WTC11 (cell line): ENCODE data around the gene RPTOR. TPM values are rescaled to one million over a fixed set of nuclear protein-coding genes. Genes with fewer than 3 reads are reported as not detected.

ENCODE experiments used
- ATAC-seq: fragments of 200-7000 bp; cut with Tn5 transposase; 2 replicates; pipeline ENCODE4 v1.10.0; 2021; ENCODE audit warnings: mild to moderate bottlenecking, moderate library complexity
- CTCF ChIA-PET: fragments of 300-600 bp; sonication (Branson Sonifier 250); formaldehyde crosslinking; loops from one replicate; lab custom pipeline; 2021; ENCODE audit warnings: antibody characterized with exemption; lab: Charles Lee
- POLR2A ChIA-PET: fragments of 350-600 bp; sonication (Branson Sonifier 250); formaldehyde crosslinking; loops from one replicate; lab custom pipeline; 2021; ENCODE audit warnings: antibody characterized with exemption; lab: Charles Lee
- DNase-seq: peaks from one replicate; pipeline ENCODE4 v3.0.0; 2021; ENCODE audit warnings: low spot score
- H3K27ac Mint-ChIP-seq: 2 replicates; pipeline ENCODE4 v1.8.0; 2021; ENCODE audit warnings: mixed read lengths
- H3K27me3 Mint-ChIP-seq: 2 replicates; pipeline ENCODE4 v1.8.0; 2021; ENCODE audit warnings: low read depth, mild to moderate bottlenecking, moderate library complexity, mixed read lengths
- H3K36me3 Mint-ChIP-seq: 2 replicates; pipeline ENCODE4 v1.8.0; 2021; ENCODE audit warnings: mixed read lengths
- H3K4me1 Mint-ChIP-seq: 2 replicates; pipeline ENCODE4 v1.8.0; 2022; ENCODE audit warnings: mixed read lengths
- H3K4me3 Mint-ChIP-seq: 2 replicates; pipeline ENCODE4 v1.8.0; 2021; ENCODE audit warnings: mild to moderate bottlenecking, moderate library complexity, mixed read lengths
- H3K9me3 Mint-ChIP-seq: 2 replicates; pipeline ENCODE4 v1.8.0; 2021; ENCODE audit warnings: mixed read lengths
- FOXP1 ChIP-seq: sonication (generic); formaldehyde crosslinking; IDR thresholded peaks from 2 replicates; pipeline ENCODE4 v1.8.0; 2022; ENCODE audit warnings: missing genetic modification reagents, mild to moderate bottlenecking, moderate library complexity, borderline replicate concordance
- GABPB1 ChIP-seq: sonication (generic); formaldehyde crosslinking; IDR thresholded peaks from 2 replicates; pipeline ENCODE4 v1.8.1; 2023; ENCODE audit warnings: mild to moderate bottlenecking, missing genetic modification reagents
- GTF2I ChIP-seq: fragments of 250-450 bp; sonication (Bioruptor Pico); conservative IDR thresholded peaks from 2 replicates; pipeline ENCODE4 v1.4.0; 2021; ENCODE audit warnings: mild to moderate bottlenecking
- JAZF1 ChIP-seq: fragments of 250-450 bp; sonication (Bioruptor Pico); IDR thresholded peaks from 2 replicates; pipeline ENCODE4 v1.9.0; 2021; ENCODE audit warnings: moderate library complexity, mild to moderate bottlenecking, inconsistent platforms
- KAT7 ChIP-seq: sonication (generic); formaldehyde crosslinking; IDR thresholded peaks from 2 replicates; pipeline ENCODE4 v1.8.1; 2023; ENCODE audit warnings: missing genetic modification reagents, mild to moderate bottlenecking, borderline replicate concordance
- NFYB ChIP-seq: sonication (generic); formaldehyde crosslinking; conservative IDR thresholded peaks from 2 replicates; pipeline ENCODE4 v1.8.0; 2022; ENCODE audit warnings: low read depth, missing genetic modification reagents
- NR1H2 ChIP-seq: sonication (generic); formaldehyde crosslinking; IDR thresholded peaks from 2 replicates; pipeline ENCODE4 v1.9.0; 2021; ENCODE audit warnings: mild to moderate bottlenecking, moderate library complexity, missing genetic modification reagents
- PRRX2 ChIP-seq: fragments of 250-450 bp; sonication (Bioruptor Pico); IDR thresholded peaks from 2 replicates; pipeline ENCODE4 v1.8.0; 2021; ENCODE audit warnings: mild to moderate bottlenecking
- RELA ChIP-seq: sonication (generic); formaldehyde crosslinking; IDR thresholded peaks from 2 replicates; pipeline ENCODE4 v1.8.1; 2022; ENCODE audit warnings: missing genetic modification reagents, mild to moderate bottlenecking, borderline replicate concordance
- TP53 ChIP-seq: sonication (generic); formaldehyde crosslinking; IDR thresholded peaks from 2 replicates; pipeline ENCODE4 v1.8.1; 2023; ENCODE audit warnings: mild to moderate bottlenecking, missing genetic modification reagents
- ZNF232 ChIP-seq: sonication (generic); formaldehyde crosslinking; IDR thresholded peaks from 2 replicates; pipeline ENCODE4 v1.8.0; 2022; ENCODE audit warnings: mild to moderate bottlenecking, missing genetic modification reagents
- ZNF317 ChIP-seq: sonication (generic); formaldehyde crosslinking; IDR thresholded peaks from 2 replicates; pipeline ENCODE4 v1.8.1; 2023; ENCODE audit warnings: low read depth, mild to moderate bottlenecking, moderate library complexity, missing genetic modification reagents, borderline replicate concordance
- ZNF423 ChIP-seq: fragments of 250-450 bp; sonication (Bioruptor Pico); IDR thresholded peaks from 2 replicates; pipeline ENCODE4 v2.1.2; 2022; ENCODE audit warnings: mild to moderate bottlenecking, moderate library complexity
- total RNA-seq: library from RNA; stranded (reverse); gene quantifications from 3 replicates; pipeline ENCODE4 v1.2.3, GENCODE V29; 2021
- TF ChIP-seq, protein P1 (sequence below): sonication (generic); formaldehyde crosslinking; IDR thresholded peaks from 2 replicates; pipeline ENCODE4 v1.8.1; 2022; ENCODE audit warnings: mild to moderate bottlenecking, moderate library complexity, missing genetic modification reagents
- TF ChIP-seq, protein P2 (sequence below): sonication (generic); formaldehyde crosslinking; IDR thresholded peaks from 2 replicates; pipeline ENCODE4 v1.8.0; 2022; ENCODE audit warnings: mild to moderate bottlenecking, missing genetic modification reagents
- TF ChIP-seq, protein P3 (sequence below): fragments of 250-450 bp; sonication (Bioruptor Pico); IDR thresholded peaks from 2 replicates; pipeline ENCODE4 v1.9.0; 2021; ENCODE audit warnings: moderate library complexity, mild to moderate bottlenecking, inconsistent platforms, borderline replicate concordance
- TF ChIP-seq, protein P4 (sequence below): sonication (generic); formaldehyde crosslinking; IDR thresholded peaks from 2 replicates; pipeline ENCODE4 v1.8.0; 2023; ENCODE audit warnings: missing genetic modification reagents
- TF ChIP-seq, protein P5 (sequence below): sonication (generic); formaldehyde crosslinking; IDR thresholded peaks from 2 replicates; pipeline ENCODE4 v1.8.0; 2023; ENCODE audit warnings: missing genetic modification reagents, mild to moderate bottlenecking, borderline replicate concordance
- TF ChIP-seq, protein P6 (sequence below): sonication (generic); formaldehyde crosslinking; IDR thresholded peaks from 2 replicates; pipeline ENCODE4 v1.8.0; 2022; ENCODE audit warnings: mild to moderate bottlenecking, missing genetic modification reagents
- TF ChIP-seq, protein P7 (sequence below): sonication (generic); formaldehyde crosslinking; IDR thresholded peaks from 2 replicates; pipeline ENCODE4 v1.8.1; 2022; ENCODE audit warnings: low read depth, missing genetic modification reagents, borderline replicate concordance
- TF ChIP-seq, protein P8 (sequence below): sonication (generic); formaldehyde crosslinking; IDR thresholded peaks from 2 replicates; pipeline ENCODE4 v1.8.1; 2023; ENCODE audit warnings: mild to moderate bottlenecking, missing genetic modification reagents, moderate library complexity

Gene RPTOR
- total RNA-seq, 1 experiment from 2014 or later: 41.0 TPM

DNA sequence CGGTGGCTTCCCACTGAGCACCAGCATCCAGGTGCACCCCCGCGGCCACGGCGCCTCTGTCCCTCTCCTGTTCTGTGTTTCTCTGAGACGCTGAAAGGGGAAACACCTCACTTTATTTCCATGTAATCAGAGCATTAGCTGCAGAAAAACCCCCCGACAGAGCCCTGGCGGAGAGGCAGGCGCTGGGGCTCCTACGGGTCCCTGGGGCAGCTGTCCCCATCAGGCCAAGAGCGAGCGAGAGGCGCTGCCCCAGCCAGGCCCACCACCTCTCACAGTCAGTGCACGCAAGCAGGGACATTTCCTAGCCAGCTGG is 419.9 kb downstream of the RPTOR start:
- CTCF ChIA-PET: no interaction called here
- ATAC-seq (no peak), DNase-seq (no peak)
- H3K27me3 Mint-ChIP-seq: no peaks in the 10 kb centered on the region
- no peaks in the 10 kb centered on the region; the same call in 1 of the 2 replicates for H3K36me3 Mint-ChIP-seq
- H3K27ac Mint-ChIP-seq: no peak overlapping the region
- H3K9me3 Mint-ChIP-seq: no peaks in the 10 kb centered on the region
- H3K4me1 Mint-ChIP-seq: no peaks in the 10 kb centered on the region
- TF ChIP-seq NR1H2 (CRISPR knock-in tag) (no peak), JAZF1 (CRISPR knock-in tag) (no peak)
- TF ChIP-seq, protein P1, sequence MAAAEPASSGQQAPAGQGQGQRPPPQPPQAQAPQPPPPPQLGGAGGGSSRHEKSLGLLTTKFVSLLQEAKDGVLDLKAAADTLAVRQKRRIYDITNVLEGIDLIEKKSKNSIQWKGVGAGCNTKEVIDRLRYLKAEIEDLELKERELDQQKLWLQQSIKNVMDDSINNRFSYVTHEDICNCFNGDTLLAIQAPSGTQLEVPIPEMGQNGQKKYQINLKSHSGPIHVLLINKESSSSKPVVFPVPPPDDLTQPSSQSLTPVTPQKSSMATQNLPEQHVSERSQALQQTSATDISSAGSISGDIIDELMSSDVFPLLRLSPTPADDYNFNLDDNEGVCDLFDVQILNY (CRISPR knock-in tag): no peak
- TF ChIP-seq, protein P2, sequence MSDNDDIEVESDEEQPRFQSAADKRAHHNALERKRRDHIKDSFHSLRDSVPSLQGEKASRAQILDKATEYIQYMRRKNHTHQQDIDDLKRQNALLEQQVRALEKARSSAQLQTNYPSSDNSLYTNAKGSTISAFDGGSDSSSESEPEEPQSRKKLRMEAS: no peak
- H3K4me3 Mint-ChIP-seq: no peak overlapping the region
- POLR2A ChIA-PET: no interaction called here

DNA sequence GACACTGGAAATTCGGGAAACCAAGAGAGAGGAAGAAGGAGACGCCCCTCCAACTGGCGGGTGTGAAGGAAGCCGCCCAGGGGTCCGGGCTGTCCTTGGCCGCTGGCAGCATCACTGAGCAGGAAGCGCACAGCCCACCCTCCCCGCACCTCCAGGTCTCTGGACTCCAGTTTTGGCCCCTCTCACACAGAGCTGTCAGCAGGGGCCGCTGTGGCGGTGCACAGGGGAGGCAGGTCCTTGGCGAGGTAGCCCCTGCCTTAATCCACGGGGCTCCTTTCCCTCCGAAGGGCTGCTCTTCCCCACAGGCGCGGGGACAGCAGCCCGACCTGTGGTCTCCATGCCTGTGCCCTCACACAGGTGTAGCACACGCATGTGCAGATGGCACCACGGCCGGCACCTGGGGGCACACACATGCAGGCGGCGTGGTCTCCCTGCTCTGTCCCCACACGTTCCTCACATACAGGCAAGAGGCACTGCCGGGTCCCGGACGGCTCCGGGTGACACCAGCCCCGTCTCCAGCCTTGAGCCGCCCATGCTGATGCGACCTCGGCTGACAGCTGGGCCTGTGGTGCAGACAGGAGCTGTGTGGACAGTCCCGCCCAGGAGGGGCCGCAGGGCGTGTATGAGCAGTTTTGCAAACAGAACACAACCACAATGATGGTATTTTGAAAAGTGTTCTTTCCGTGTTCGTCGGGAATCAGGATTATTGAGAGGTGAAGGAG is 420.4 kb downstream of the RPTOR start:
- H3K4me3 Mint-ChIP-seq: no peak overlapping the region
- no peaks in the 10 kb centered on the region for H3K4me1 Mint-ChIP-seq
- no peak for ATAC-seq
- TF ChIP-seq NFYB (CRISPR knock-in tag): no peak
- TF ChIP-seq, protein P3, sequence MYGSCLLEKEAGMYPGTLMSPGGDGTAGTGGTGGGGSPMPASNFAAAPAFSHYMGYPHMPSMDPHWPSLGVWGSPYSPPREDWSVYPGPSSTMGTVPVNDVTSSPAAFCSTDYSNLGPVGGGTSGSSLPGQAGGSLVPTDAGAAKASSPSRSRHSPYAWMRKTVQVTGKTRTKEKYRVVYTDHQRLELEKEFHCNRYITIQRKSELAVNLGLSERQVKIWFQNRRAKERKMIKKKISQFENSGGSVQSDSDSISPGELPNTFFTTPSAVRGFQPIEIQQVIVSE (CRISPR knock-in tag): no peak
- TF ChIP-seq, protein P4, sequence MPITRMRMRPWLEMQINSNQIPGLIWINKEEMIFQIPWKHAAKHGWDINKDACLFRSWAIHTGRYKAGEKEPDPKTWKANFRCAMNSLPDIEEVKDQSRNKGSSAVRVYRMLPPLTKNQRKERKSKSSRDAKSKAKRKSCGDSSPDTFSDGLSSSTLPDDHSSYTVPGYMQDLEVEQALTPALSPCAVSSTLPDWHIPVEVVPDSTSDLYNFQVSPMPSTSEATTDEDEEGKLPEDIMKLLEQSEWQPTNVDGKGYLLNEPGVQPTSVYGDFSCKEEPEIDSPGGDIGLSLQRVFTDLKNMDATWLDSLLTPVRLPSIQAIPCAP (CRISPR knock-in tag): no peak
- TF ChIP-seq, protein P5, sequence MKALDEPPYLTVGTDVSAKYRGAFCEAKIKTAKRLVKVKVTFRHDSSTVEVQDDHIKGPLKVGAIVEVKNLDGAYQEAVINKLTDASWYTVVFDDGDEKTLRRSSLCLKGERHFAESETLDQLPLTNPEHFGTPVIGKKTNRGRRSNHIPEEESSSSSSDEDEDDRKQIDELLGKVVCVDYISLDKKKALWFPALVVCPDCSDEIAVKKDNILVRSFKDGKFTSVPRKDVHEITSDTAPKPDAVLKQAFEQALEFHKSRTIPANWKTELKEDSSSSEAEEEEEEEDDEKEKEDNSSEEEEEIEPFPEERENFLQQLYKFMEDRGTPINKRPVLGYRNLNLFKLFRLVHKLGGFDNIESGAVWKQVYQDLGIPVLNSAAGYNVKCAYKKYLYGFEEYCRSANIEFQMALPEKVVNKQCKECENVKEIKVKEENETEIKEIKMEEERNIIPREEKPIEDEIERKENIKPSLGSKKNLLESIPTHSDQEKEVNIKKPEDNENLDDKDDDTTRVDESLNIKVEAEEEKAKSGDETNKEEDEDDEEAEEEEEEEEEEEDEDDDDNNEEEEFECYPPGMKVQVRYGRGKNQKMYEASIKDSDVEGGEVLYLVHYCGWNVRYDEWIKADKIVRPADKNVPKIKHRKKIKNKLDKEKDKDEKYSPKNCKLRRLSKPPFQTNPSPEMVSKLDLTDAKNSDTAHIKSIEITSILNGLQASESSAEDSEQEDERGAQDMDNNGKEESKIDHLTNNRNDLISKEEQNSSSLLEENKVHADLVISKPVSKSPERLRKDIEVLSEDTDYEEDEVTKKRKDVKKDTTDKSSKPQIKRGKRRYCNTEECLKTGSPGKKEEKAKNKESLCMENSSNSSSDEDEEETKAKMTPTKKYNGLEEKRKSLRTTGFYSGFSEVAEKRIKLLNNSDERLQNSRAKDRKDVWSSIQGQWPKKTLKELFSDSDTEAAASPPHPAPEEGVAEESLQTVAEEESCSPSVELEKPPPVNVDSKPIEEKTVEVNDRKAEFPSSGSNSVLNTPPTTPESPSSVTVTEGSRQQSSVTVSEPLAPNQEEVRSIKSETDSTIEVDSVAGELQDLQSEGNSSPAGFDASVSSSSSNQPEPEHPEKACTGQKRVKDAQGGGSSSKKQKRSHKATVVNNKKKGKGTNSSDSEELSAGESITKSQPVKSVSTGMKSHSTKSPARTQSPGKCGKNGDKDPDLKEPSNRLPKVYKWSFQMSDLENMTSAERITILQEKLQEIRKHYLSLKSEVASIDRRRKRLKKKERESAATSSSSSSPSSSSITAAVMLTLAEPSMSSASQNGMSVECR (CRISPR knock-in tag): no peak
- no peak for TF ChIP-seq JAZF1 (CRISPR knock-in tag)
- TF ChIP-seq FOXP1 (CRISPR knock-in tag): no peak
- TF ChIP-seq, protein P6, sequence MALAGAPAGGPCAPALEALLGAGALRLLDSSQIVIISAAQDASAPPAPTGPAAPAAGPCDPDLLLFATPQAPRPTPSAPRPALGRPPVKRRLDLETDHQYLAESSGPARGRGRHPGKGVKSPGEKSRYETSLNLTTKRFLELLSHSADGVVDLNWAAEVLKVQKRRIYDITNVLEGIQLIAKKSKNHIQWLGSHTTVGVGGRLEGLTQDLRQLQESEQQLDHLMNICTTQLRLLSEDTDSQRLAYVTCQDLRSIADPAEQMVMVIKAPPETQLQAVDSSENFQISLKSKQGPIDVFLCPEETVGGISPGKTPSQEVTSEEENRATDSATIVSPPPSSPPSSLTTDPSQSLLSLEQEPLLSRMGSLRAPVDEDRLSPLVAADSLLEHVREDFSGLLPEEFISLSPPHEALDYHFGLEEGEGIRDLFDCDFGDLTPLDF (CRISPR knock-in tag): no peak
- no peak for TF ChIP-seq ZNF317 (CRISPR knock-in tag)
- TF ChIP-seq TP53 (CRISPR knock-in tag): no peak
- no peak for TF ChIP-seq PRRX2 (CRISPR knock-in tag)
- no peak for TF ChIP-seq ZNF232 (CRISPR knock-in tag)
- TF ChIP-seq, protein P7, sequence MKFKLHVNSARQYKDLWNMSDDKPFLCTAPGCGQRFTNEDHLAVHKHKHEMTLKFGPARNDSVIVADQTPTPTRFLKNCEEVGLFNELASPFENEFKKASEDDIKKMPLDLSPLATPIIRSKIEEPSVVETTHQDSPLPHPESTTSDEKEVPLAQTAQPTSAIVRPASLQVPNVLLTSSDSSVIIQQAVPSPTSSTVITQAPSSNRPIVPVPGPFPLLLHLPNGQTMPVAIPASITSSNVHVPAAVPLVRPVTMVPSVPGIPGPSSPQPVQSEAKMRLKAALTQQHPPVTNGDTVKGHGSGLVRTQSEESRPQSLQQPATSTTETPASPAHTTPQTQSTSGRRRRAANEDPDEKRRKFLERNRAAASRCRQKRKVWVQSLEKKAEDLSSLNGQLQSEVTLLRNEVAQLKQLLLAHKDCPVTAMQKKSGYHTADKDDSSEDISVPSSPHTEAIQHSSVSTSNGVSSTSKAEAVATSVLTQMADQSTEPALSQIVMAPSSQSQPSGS (CRISPR knock-in tag): no peak
- TF ChIP-seq, protein P8, sequence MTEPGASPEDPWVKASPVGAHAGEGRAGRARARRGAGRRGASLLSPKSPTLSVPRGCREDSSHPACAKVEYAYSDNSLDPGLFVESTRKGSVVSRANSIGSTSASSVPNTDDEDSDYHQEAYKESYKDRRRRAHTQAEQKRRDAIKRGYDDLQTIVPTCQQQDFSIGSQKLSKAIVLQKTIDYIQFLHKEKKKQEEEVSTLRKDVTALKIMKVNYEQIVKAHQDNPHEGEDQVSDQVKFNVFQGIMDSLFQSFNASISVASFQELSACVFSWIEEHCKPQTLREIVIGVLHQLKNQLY: no peak
- TF ChIP-seq RELA (CRISPR knock-in tag): no peak
- no peak for TF ChIP-seq GABPB1 (CRISPR knock-in tag)
- TF ChIP-seq ZNF423 (CRISPR knock-in tag): no peak
- TF ChIP-seq KAT7: no peak
- no peak for TF ChIP-seq GTF2I (CRISPR knock-in tag)

More for the DNA sequence above, 420.4 kb downstream of the RPTOR start:
- no peaks in the 10 kb centered on the region for H3K27me3 Mint-ChIP-seq
- DNase-seq: no peak
- no peak overlapping the region; the same call in 1 of the 2 replicates for H3K27ac Mint-ChIP-seq
- POLR2A ChIA-PET: no interaction called here
- H3K9me3 Mint-ChIP-seq: no peaks in the 10 kb centered on the region
- H3K36me3 Mint-ChIP-seq: no peaks in the 10 kb centered on the region; the same call in 1 of the 2 replicates
- CTCF ChIA-PET: interaction anchor here (1.3 kb wide), 1 partner anchor 16 kb away, joined by 5 read pairs; no protein-coding TSS in a partner anchor
